Astrocyte of the cerebellum (primary cell): ENCODE data around the gene PMAIP1.

ENCODE experiments used
- DNase-seq: peaks from one replicate; pipeline ENCODE4 v3.0.0-alpha.2; 2011; ENCODE audit warnings: low read depth
- H3K4me3 ChIP-seq: 2 replicates; pipeline ENCODE4 v1.5.1; 2011; ENCODE audit warnings: mild to moderate bottlenecking, low read depth, low read length, moderate library complexity
- CTCF ChIP-seq: IDR thresholded peaks from 2 replicates; pipeline ENCODE4 v1.5.1; 2012; ENCODE audit warnings: low read length, low read depth, moderate library complexity, mild to moderate bottlenecking; ENCODE audit errors: missing control alignments
- in situ Hi-C: cut with HindIII; loops from 2 replicates; pipeline ENCODE4 v1.10.0; 2017; ENCODE audit warnings: low sequenced_read_pairs

Gene PMAIP1

GRCh38 chr18:59916746-59917145 is 16.9 kb downstream of the PMAIP1 start:
- no peak for DNase-seq
- no peak overlapping the region for H3K4me3 ChIP-seq
- in situ Hi-C loops, result no loop called here
- no peak for TF ChIP-seq CTCF

GRCh38 chr18:59917422-59917821 is 17.6 kb downstream of the PMAIP1 start:
- TF ChIP-seq CTCF, result no peak
- in situ Hi-C loops, result no loop called here
- no peak for DNase-seq

DNA sequence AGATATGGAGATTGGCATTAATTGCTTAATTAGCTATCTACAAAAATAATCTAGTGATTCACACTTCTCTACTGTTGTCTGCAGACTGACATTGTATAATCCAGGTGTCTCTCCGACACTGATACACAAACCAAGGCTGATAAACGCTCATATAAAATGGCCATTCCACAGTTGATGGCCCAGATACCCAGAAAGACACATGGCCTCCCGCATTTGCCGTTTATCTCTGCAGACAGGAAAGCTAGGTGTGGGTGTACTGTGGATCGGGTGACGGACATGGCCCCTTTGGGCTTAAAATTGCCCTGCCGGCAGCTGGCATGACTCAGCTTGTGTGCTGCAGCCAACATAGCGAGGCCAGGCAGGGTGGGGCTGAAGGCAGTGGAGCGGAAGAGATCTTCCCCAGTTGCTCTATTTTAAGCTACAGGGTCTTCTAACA is 18.5 kb downstream of the PMAIP1 start:
- no peak for TF ChIP-seq CTCF
- H3K4me3 ChIP-seq, result no peak overlapping the region
- in situ Hi-C loops, result no loop called here
- peak; percentile 52 for DNase-seq

More at GRCh38 chr18:59917422-59917821, 17.6 kb downstream of the PMAIP1 start:
- no peak overlapping the region for H3K4me3 ChIP-seq

DNA sequence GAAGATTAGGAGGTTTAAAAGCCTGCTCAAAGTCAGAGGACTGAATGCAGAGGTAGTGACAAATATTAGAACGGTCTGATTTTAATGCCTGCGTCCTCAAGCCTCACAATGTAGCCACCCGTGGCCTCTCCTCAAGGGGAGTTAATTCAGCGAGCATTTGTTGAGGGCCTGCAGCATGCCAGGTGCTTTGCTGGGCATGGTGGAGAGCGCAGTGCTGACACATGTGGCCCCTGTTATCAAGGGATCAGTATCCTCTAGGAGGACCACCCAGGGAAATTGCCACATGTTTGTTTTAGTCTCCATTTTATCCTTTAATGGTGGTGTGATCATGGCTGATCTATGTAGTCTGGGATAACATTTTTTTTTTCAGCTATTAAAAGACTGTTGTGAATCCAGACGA is 19.2 kb downstream of the PMAIP1 start:
- H3K4me3 ChIP-seq, result no peak overlapping the region
- no peak for TF ChIP-seq CTCF
- no peak for DNase-seq
- in situ Hi-C loops, result no loop called here

- no peak overlapping the region for H3K4me3 ChIP-seq
- in situ Hi-C loops, result no loop called here
- no peak for DNase-seq
- TF ChIP-seq CTCF, result no peak
Observed at GRCh38 chr18:59921384-59921891, 21.6 kb downstream of the PMAIP1 start.

DNA sequence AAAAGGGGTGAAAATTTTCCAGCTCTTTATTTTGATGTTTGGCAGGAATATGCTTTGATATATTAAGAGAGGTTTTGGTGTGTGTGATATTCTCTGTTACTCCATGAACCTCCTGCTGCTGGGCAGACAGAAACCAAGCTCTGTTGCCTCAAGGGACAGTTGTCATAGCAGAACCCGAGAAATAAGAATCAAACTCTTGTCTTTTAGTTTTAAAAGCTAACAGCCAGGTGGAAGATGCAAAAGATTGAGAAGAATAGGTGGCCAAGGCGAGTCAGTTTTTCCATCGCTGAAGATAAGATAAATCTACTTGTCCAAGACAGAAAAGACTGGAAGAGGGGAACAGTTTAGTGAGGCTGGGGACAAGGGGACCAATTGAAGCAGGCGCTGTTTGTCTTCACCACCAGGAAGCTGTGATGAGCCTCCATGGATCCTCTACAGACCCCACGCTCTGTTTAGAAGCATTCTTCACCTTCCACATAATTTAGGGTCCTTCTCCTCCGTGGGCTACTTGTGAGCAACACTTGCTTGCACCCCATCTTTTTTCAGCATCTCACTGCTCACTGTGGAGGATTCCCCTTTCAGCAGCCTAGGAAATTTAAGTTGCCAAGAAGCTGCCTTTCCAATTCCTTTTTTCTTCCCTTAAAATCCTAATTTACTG is 23.9 kb downstream of the PMAIP1 start:
- H3K4me3 ChIP-seq, result no peak overlapping the region
- TF ChIP-seq CTCF, result no peak
- DNase-seq, result no peak
- in situ Hi-C loops, result no loop called here
